Endothelial cell (in vitro differentiated cells): ENCODE data around the gene AP3B1. TPM values are rescaled to one million over a fixed set of nuclear protein-coding genes. Genes with fewer than 3 reads are reported as not detected.

ENCODE experiments used
- DNase-seq: peaks from one replicate; pipeline ENCODE4 v3.0.0; 2021; ENCODE audit warnings: low spot score
- H3K27ac Mint-ChIP-seq: one replicate; pipeline ENCODE4 v1.8.0; 2021; ENCODE audit warnings: mixed read lengths, inconsistent platforms; ENCODE audit not compliant: unreplicated experiment
- H3K27me3 Mint-ChIP-seq: one replicate; pipeline ENCODE4 v1.8.0; 2021; ENCODE audit warnings: mild to moderate bottlenecking, moderate library complexity, mixed read lengths, inconsistent platforms; ENCODE audit not compliant: unreplicated experiment
- H3K36me3 Mint-ChIP-seq: one replicate; pipeline ENCODE4 v1.8.0; 2021; ENCODE audit warnings: mild to moderate bottlenecking, low read depth, mixed read lengths, inconsistent platforms; ENCODE audit not compliant: unreplicated experiment
- H3K4me1 Mint-ChIP-seq: one replicate; pipeline ENCODE4 v1.8.0; 2021; ENCODE audit warnings: mild to moderate bottlenecking, mixed read lengths, inconsistent platforms; ENCODE audit not compliant: unreplicated experiment
- H3K4me3 Mint-ChIP-seq: one replicate; pipeline ENCODE4 v1.8.0; 2021; ENCODE audit warnings: mild to moderate bottlenecking, mixed read lengths, inconsistent platforms; ENCODE audit not compliant: unreplicated experiment
- H3K9me3 Mint-ChIP-seq: one replicate; pipeline ENCODE4 v1.8.0; 2021; ENCODE audit warnings: mixed read lengths, inconsistent platforms; ENCODE audit not compliant: unreplicated experiment
- CTCF ChIP-seq: fragments of 200-600 bp; sonication (generic); IDR thresholded peaks from one replicate; pipeline ENCODE4 v1.5.0; 2021; ENCODE audit warnings: antibody characterized with exemption; ENCODE audit not compliant: unreplicated experiment
- total RNA-seq: library from RNA; stranded (reverse); fragmentation: NEBNext Ultra II Directional; extraction: Animal tissue kit (Norgen Biotek cat#: 25700); gene quantifications from one replicate; pipeline ENCODE4 v1.2.1, GENCODE V29; 2021; ENCODE audit not compliant: unreplicated experiment

The AP3B1 gene
- total RNA-seq, 1 donor from 2014 or later, result 60.9 TPM

- peaks cover 2% of the 10 kb centered on the region for H3K27me3 Mint-ChIP-seq
- DNase-seq, result no peak
- H3K9me3 Mint-ChIP-seq, result no peaks in the 10 kb centered on the region
- H3K36me3 Mint-ChIP-seq, result peaks cover 6% of the 10 kb centered on the region
- no peak overlapping the region for H3K27ac Mint-ChIP-seq
- TF ChIP-seq CTCF, result no peak
- H3K4me1 Mint-ChIP-seq, result no peaks in the 10 kb centered on the region
- no peak overlapping the region for H3K4me3 Mint-ChIP-seq
These were observed 41.8 kb downstream of the AP3B1 start for GRCh38 chr5:78252715-78253114.

- no peak overlapping the region for H3K27ac Mint-ChIP-seq
- no peaks in the 10 kb centered on the region for H3K4me1 Mint-ChIP-seq
- no peak for TF ChIP-seq CTCF
- no peak for DNase-seq
- no peak overlapping the region for H3K4me3 Mint-ChIP-seq
- peaks cover 6% of the 10 kb centered on the region for H3K36me3 Mint-ChIP-seq
- no peaks in the 10 kb centered on the region for H3K9me3 Mint-ChIP-seq
- peaks cover 2% of the 10 kb centered on the region for H3K27me3 Mint-ChIP-seq
These were observed 42.7 kb downstream of the AP3B1 start for GRCh38 chr5:78251663-78252284.

- no peak for DNase-seq
- H3K4me1 Mint-ChIP-seq, result peaks cover 8% of the 10 kb centered on the region
- no peak overlapping the region for H3K27ac Mint-ChIP-seq
- H3K4me3 Mint-ChIP-seq, result no peak overlapping the region
- no peaks in the 10 kb centered on the region for H3K36me3 Mint-ChIP-seq
- H3K9me3 Mint-ChIP-seq, result no peaks in the 10 kb centered on the region
- no peak for TF ChIP-seq CTCF
- peaks cover 2% of the 10 kb centered on the region for H3K27me3 Mint-ChIP-seq
These were observed 49.4 kb downstream of the AP3B1 start for GRCh38 chr5:78245136-78245535.

GRCh38 chr5:78243639-78244038 lies 50.9 kb downstream of the AP3B1 start:
- no peak for TF ChIP-seq CTCF
- no peak overlapping the region for H3K4me3 Mint-ChIP-seq
- H3K27ac Mint-ChIP-seq, result no peak overlapping the region
- no peak for DNase-seq
- H3K36me3 Mint-ChIP-seq, result no peaks in the 10 kb centered on the region
- peaks cover 8% of the 10 kb centered on the region for H3K4me1 Mint-ChIP-seq
- no peaks in the 10 kb centered on the region for H3K27me3 Mint-ChIP-seq
- no peaks in the 10 kb centered on the region for H3K9me3 Mint-ChIP-seq

GRCh38 chr5:78243091-78243490 lies 51.4 kb downstream of the AP3B1 start:
- peaks cover 8% of the 10 kb centered on the region for H3K4me1 Mint-ChIP-seq
- no peak for DNase-seq
- no peaks in the 10 kb centered on the region for H3K27me3 Mint-ChIP-seq
- no peaks in the 10 kb centered on the region for H3K36me3 Mint-ChIP-seq
- no peak overlapping the region for H3K27ac Mint-ChIP-seq
- H3K9me3 Mint-ChIP-seq, result no peaks in the 10 kb centered on the region
- TF ChIP-seq CTCF, result no peak
- no peak overlapping the region for H3K4me3 Mint-ChIP-seq
